Left lung (tissue), 10 donors: ENCODE data around the gene AIG1. TPM values are rescaled to one million over a fixed set of nuclear protein-coding genes. Genes with fewer than 3 reads are reported as not detected.

Experiments used
- ATAC-seq: fragments of 200-7000 bp; cut with Tn5 transposase; one replicate; pipeline ENCODE4 v1.9.1; 2020; ENCODE audit warnings: moderate library complexity
- DNase-seq, 4 donors: peaks; one replicate each; pipeline ENCODE4 v3.0.0-alpha.2; 2013 to 2020
- H3K27ac ChIP-seq, 2 donors: fragments of 200-600 bp; sonication (generic) in 1 of 2; one replicate each; pipeline versions ENCODE4 v1.5.0 to v1.8.0; 2020 to 2021
- H3K27me3 ChIP-seq, 2 donors: fragments of 200-600 bp; sonication (generic) in 1 of 2; one replicate each; pipeline versions ENCODE4 v1.5.0 to v1.8.0; 2020 to 2021
- H3K36me3 ChIP-seq, 2 donors: fragments of 200-600 bp; sonication (generic) in 1 of 2; one replicate each; pipeline versions ENCODE4 v1.5.0 to v1.8.0; 2020 to 2021
- H3K4me1 ChIP-seq, 2 donors: fragments of 200-600 bp; one replicate each; pipeline ENCODE4 v1.8.0; 2021
- H3K4me3 ChIP-seq, 2 donors: fragments of 200-600 bp; sonication (generic) in 1 of 2; one replicate each; pipeline versions ENCODE4 v1.5.0 to v1.8.0; 2020 to 2021; ENCODE audit warnings: mild to moderate bottlenecking in 1 of 2
- H3K9me3 ChIP-seq, 2 donors: fragments of 200-600 bp; sonication (generic) in 1 of 2; one replicate each; pipeline versions ENCODE4 v1.5.0 to v1.8.0; 2020 to 2021
- intact Hi-C, 2 donors: fragments of 100-400 bp; cut with DNase I; formaldehyde crosslinking; loops; one replicate each; pipeline versions ENCODE4 v1.11.2 to v1.14.2; 2022
- polyA plus RNA-seq, 6 donors: library from polyadenylated mRNA; unstranded; fragments of 120-200 nt; gene quantifications; one replicate each; pipeline ENCODE4 v1.2.1, GENCODE V29; 2013; ENCODE audit not compliant: insufficient read length in 6 of 6
- total RNA-seq, 2 donors: library from RNA; stranded (reverse); fragmentation: NEBNext Ultra II Directional; extraction: Animal tissue kit (Norgen Biotek cat#: 25700); gene quantifications; one replicate each; pipeline ENCODE4 v1.2.1, GENCODE V29; 2021
- TF ChIP-seq, protein P1 (sequence below), 2 donors: fragments of 200-600 bp; sonication (generic) in 1 of 2; IDR thresholded peaks; one replicate each; pipeline versions ENCODE4 v1.5.0 to v1.8.0; 2021; ENCODE audit warnings: antibody characterized with exemption in 2 of 2
- donor health status: DM: no; HTN: yes; CAD: no.
- donor health status: DM: no; HTN: no; CAD: no.

Gene AIG1
- total and polyA plus RNA-seq, 8 donors, result 34.7 to 45.4 (median 36.8) TPM

- TF ChIP-seq, protein P1, sequence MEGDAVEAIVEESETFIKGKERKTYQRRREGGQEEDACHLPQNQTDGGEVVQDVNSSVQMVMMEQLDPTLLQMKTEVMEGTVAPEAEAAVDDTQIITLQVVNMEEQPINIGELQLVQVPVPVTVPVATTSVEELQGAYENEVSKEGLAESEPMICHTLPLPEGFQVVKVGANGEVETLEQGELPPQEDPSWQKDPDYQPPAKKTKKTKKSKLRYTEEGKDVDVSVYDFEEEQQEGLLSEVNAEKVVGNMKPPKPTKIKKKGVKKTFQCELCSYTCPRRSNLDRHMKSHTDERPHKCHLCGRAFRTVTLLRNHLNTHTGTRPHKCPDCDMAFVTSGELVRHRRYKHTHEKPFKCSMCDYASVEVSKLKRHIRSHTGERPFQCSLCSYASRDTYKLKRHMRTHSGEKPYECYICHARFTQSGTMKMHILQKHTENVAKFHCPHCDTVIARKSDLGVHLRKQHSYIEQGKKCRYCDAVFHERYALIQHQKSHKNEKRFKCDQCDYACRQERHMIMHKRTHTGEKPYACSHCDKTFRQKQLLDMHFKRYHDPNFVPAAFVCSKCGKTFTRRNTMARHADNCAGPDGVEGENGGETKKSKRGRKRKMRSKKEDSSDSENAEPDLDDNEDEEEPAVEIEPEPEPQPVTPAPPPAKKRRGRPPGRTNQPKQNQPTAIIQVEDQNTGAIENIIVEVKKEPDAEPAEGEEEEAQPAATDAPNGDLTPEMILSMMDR (IDR thresholded peaks at IDR 0.05), result no peak
- Histone ChIP-seq H3K9me3 (peaks cover 0 to 7% of the 10 kb centered on the region in 2 donors), H3K27me3 (no peaks in the 10 kb centered on the region), H3K36me3 (no peaks in the 10 kb centered on the region), H3K4me1 (no peaks in the 10 kb centered on the region), H3K4me3 (no peak overlapping the region), H3K27ac (no peak overlapping the region)
- intact Hi-C loops, result no loop called here
- no peak for DNase-seq
- ATAC-seq, result no peak
These were observed 139.6 kb downstream of the AIG1 start for GRCh38 chr6:143200167-143200770.

DNA sequence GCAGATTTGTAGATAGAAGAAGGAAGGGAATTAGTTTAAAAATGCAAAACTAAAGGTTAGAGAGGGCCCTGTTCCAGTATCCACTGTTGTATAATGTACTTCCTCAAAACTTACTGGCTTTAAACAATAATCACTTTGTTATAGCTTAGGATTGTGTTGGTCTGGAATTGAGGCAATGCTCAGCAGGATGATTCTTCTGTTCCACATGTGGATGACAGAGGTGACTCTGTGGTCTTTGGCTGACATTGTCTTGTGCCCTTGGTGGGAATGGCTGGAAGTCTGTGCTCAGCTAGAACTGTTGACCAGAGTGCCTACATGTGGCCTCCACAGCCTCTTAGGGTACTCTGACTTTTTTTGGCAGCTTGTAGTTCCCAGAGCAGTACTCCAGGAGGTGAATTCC is 143.4 kb downstream of the AIG1 start:
- no peak for DNase-seq
- Histone ChIP-seq H3K4me3 (no peak overlapping the region), H3K4me1 (no peaks in the 10 kb centered on the region), H3K9me3 (peaks cover 0 to 7% of the 10 kb centered on the region in 2 donors), H3K27me3 (no peaks in the 10 kb centered on the region), H3K27ac (no peak overlapping the region), H3K36me3 (no peaks in the 10 kb centered on the region)
- TF ChIP-seq, protein P1 (IDR thresholded peaks at IDR 0.05), result no peak
- ATAC-seq, result no peak
- intact Hi-C loops, result no loop called here

DNA sequence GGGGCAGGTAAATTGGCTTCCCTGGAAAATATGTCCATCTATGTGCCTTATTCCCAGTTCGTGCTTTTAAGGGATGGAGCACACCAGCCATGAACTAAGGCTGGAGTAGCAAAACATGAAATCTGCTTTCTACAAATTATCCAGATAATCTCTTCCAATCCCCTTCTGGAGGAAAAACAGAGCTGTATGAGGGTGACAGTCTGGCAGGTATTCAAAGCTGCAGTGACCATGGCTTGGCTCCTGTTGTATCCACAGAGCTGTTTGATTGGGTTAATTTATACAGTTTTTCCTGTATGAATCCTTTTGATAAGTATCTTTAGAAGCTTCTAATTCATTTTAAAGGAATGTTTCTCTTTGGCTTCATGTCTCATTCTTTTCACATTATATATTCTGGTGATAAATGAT is 144.4 kb downstream of the AIG1 start:
- Histone ChIP-seq H3K27me3 (no peaks in the 10 kb centered on the region), H3K4me3 (no peak overlapping the region), H3K4me1 (no peaks in the 10 kb centered on the region), H3K36me3 (no peaks in the 10 kb centered on the region), H3K27ac (no peak overlapping the region), H3K9me3 (peaks cover 0 to 7% of the 10 kb centered on the region in 2 donors)
- no peak for DNase-seq
- TF ChIP-seq, protein P1 (IDR thresholded peaks at IDR 0.05), result no peak
- intact Hi-C loops, result no loop called here
- ATAC-seq, result no peak

GRCh38 chr6:143205585-143205984 is 144.9 kb downstream of the AIG1 start:
- Histone ChIP-seq H3K36me3 (no peaks in the 10 kb centered on the region), H3K4me1 (no peaks in the 10 kb centered on the region), H3K27ac (no peak overlapping the region), H3K27me3 (no peaks in the 10 kb centered on the region), H3K4me3 (no peak overlapping the region), H3K9me3 (peaks cover 0 to 7% of the 10 kb centered on the region in 2 donors)
- DNase-seq (no peak), ATAC-seq (no peak)
- TF ChIP-seq, protein P1 (IDR thresholded peaks at IDR 0.05), result no peak
- intact Hi-C loops, result no loop called here

- Histone ChIP-seq H3K9me3 (peaks cover 0 to 7% of the 10 kb centered on the region in 2 donors), H3K27me3 (no peaks in the 10 kb centered on the region), H3K4me3 (no peak overlapping the region), H3K36me3 (no peaks in the 10 kb centered on the region), H3K27ac (no peak overlapping the region), H3K4me1 (no peaks in the 10 kb centered on the region)
- no peak for ATAC-seq
- intact Hi-C loops, result no loop called here
- no peak for DNase-seq
- TF ChIP-seq, protein P1 (IDR thresholded peaks at IDR 0.05), result no peak
These were observed 145.3 kb downstream of the AIG1 start for GRCh38 chr6:143205991-143206390.
